DMS53 (cell line): Measurements from ENCODE around the gene TGFBR3.

Experiments used
- DNase-seq: peaks from one replicate; lab custom pipeline; 2025; lab: John Stamatoyannopoulos, UW

TGFBR3 gene

GRCh38 chr1:91826248-91826647 lies 59.7 kb downstream of the TGFBR3 start:
- peak; percentile 19 for DNase-seq

DNA sequence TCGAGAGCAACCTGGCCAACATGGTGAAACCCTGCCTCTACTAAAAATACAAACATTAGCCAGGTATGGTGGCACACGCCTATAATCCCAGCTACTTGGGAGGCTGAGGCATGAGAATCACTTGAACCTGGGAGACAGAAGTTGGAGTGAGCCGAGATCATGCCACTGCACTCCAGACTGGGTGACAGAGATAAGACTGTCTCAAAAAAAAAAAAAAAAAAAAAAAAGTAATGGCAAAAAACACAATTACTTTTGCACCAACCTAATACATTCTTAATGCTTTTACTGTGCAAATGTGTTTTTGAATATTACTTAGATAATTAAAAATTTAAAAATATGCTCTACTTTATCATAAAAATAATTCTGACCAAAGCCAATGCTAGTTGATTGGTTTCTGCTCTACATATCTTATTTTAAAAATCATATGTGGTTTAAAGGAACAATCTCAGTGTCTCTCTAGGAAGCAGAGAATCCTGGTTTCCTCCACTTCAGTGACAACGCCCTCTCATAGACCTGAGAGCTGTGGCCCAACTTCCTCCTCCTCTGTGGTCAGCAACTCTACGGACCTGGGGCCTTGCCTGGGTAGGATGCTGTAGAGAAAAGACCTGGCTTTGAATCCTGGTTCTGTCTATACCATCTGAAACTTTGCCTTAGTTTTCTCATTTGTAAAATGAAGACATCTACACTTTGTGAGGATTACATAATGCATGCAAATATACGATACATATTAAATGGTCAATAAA lies 64.7 kb downstream of the TGFBR3 start:
- no peak for DNase-seq

GRCh38 chr1:91819038-91819788 lies 66.7 kb downstream of the TGFBR3 start:
- no peak for DNase-seq

DNA sequence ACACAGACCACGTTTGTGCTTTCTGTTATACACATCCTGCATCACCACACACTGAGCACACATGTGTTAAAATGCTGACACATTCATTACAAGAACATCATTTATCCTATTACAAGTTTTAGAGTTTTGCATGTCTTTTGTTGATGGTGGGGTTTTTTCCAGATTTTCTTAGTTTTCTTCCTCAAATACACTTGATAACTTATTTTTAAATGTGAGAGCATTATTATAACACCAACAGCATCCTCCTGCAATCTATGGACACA lies 67.3 kb downstream of the TGFBR3 start:
- no peak for DNase-seq

DNA sequence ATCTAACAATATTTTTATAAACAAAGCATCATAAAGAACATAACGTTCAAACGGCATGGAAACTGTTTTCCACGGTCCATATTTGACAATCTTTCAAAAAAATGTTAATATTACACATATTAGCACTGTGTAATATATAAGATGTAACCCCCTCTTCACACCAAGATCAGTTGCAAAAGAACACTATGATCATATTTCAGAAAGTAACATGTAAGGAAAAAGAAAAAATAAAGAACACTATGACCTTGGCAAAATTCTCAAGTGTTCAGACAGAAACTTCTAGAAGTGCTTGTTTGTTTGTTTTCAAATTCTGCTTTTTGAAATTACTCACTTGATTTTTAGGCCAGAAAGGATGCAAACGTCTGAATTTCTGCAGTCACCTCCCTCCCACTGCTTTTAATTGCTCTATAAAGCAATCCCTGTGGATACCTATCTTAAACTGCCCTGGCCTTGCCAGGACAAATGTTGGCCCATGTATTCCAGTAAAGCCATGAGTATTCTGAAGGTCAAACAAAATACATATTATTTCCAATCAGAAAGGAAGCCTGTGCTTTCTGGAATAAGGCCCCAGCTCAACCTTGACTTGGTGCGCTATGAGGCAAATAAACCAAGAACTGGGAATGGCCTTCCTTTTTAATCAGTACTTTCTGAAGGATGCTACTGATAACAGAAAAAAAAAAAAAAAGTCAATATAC lies 68.6 kb downstream of the TGFBR3 start:
- no peak for DNase-seq

DNA sequence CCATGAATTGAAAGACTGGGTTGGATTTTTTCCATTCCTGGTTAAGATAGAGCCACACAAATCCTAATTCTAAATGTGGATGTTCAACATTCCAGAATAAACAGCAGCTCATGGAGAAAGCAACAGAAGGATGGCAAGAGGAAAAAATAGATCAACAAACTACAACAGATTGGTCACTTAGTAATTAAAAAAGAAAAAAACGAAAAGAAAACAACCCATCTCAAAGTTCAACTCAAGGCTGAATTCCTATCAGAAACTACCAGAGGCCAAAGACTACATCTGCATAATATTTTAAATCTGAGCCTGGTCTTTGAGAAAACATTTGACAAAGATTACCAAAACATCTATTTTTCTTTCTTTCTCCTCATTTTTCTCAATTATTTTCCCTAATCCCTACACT lies 69.9 kb downstream of the TGFBR3 start:
- no peak for DNase-seq

DNA sequence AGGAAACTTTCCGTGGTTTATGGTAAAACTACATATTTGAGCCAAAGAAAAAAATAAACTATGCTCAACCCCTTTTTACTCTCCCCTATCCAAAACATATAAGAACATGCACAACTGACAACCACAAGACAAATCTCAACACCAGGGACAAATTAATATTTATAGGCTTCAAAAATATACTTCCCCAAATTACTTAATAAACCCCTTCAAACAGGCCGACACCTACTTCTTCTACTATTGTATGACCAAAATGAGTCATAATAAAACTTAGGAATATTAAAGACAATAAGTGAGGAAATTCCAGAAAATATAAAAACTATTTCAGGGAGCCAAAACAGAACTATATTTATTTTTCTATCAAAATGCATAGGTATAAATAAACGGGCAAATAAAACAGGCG lies 71.5 kb downstream of the TGFBR3 start:
- no peak for DNase-seq

DNA sequence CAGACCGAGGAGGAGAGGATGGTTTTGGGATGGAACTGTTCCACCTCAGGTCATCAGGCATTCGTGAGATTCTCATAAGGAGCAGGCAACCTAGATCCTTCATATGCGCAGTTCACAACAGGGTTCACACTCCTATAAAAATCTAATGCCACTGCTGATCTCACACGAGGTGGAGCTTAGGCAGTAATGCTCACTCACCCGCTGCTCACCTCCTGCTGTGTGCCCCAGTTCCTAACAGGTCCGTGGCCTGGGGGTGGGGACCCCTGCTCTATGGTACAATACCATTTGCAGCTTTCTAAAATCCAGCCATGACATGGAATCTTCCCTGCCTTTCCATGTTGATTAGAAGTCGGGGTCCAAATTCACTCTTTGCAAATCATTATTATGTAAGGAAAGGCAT lies 72.1 kb downstream of the TGFBR3 start:
- DNase-seq, result no peak

DNA sequence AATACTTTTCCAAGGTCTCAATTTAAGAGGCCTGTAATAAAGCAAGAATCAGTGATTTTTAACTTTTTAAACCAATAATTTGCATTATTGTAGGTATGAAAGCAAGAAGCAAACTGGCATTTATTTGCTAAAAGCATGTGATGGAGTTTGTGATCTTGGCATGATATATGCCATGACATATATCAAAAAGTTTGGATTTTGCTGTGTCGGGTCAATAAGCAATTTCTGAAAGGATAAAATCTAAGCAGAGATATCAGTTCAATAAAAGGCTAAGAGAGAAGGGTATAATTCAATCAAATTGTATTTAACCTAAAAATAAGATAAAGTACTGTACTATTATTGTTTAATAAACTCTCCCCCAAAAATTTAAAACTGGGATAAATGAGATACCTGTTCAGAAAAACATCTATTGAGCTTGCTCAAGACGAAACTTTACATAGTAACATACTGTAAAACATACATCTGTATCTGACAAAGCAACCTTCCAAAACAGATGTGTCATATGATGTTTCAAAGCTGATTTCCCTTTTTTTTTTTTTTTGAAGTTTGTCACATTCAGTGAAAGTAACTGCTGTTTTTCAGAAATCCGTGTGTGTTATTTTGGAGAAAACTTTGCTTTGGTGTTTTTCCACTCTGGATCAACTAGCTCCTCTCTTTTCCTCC lies 74.5 kb downstream of the TGFBR3 start:
- no peak for DNase-seq

GRCh38 chr1:91809317-91809716 lies 76.6 kb downstream of the TGFBR3 start:
- no peak for DNase-seq

GRCh38 chr1:91807921-91808620 lies 77.9 kb downstream of the TGFBR3 start:
- DNase-seq, result no peak

GRCh38 chr1:91806769-91807700 lies 78.9 kb downstream of the TGFBR3 start:
- DNase-seq, result peak; percentile 66

- DNase-seq, result no peak
Measured at GRCh38 chr1:91806181-91806768, 79.7 kb downstream of the TGFBR3 start.

- DNase-seq, result no peak
Measured at GRCh38 chr1:91805311-91805801, 80.6 kb downstream of the TGFBR3 start.

GRCh38 chr1:91804546-91805023 lies 81.4 kb downstream of the TGFBR3 start:
- DNase-seq, result no peak

GRCh38 chr1:91803847-91804545 lies 82.0 kb downstream of the TGFBR3 start:
- DNase-seq, result peak; percentile 22

- peak; percentile 49 for DNase-seq
Measured at GRCh38 chr1:91803123-91803522, 82.8 kb downstream of the TGFBR3 start.

- no peak for DNase-seq
Measured at GRCh38 chr1:91801496-91802115, 84.3 kb downstream of the TGFBR3 start.

DNA sequence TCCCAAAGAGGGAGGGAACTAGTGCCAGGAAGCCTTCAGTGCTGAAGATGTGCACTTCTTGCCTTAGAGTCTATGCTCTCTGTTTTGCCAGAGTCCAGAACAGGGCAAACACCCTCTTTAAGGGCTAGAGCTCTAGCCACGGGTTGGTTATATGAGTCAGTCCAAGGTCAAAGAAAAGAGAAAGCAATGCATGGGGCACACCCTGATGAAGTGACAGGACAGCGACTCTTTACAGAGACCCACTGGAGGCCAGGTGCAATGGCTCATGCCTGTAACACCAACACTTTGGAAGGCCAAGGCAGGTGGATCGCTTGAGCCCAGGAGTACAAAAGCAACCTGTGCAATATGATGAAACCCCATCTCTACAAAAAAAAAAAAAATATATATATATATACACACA lies 86.1 kb downstream of the TGFBR3 start:
- no peak for DNase-seq
